GM21381 (cell line): ENCODE results near the gene SDK1.

ENCODE experiments used
- ATAC-seq: cut with Tn5 transposase; IDR thresholded peaks from one replicate; pipeline ENCODE4 v1.9.1; 2021; ENCODE audit warnings: mild to moderate bottlenecking, moderate library complexity; ENCODE audit not compliant: unreplicated experiment

The SDK1 gene

GRCh38 chr7:4138866-4139265, 837.8 kb downstream of the SDK1 start:
- no peak for ATAC-seq

- ATAC-seq: no peak
Observed at GRCh38 chr7:4139656-4140625, 838.9 kb downstream of the SDK1 start.

GRCh38 chr7:4140933-4141332, 839.9 kb downstream of the SDK1 start:
- ATAC-seq: no peak

- ATAC-seq: no peak
Observed at GRCh38 chr7:4143006-4143405, 842.0 kb downstream of the SDK1 start.

GRCh38 chr7:4143511-4144171, 842.6 kb downstream of the SDK1 start:
- no peak for ATAC-seq

- ATAC-seq: no peak
Observed at GRCh38 chr7:4144172-4144701, 843.2 kb downstream of the SDK1 start.

GRCh38 chr7:4144811-4145510, 843.9 kb downstream of the SDK1 start:
- no peak for ATAC-seq

- ATAC-seq: no peak
Observed at GRCh38 chr7:4145576-4145975, 844.5 kb downstream of the SDK1 start.

- no peak for ATAC-seq
Observed at GRCh38 chr7:4147926-4148620, 847.0 kb downstream of the SDK1 start.

- no peak for ATAC-seq
Observed at GRCh38 chr7:4149236-4149635, 848.2 kb downstream of the SDK1 start.

GRCh38 chr7:4149645-4150044, 848.6 kb downstream of the SDK1 start:
- ATAC-seq: no peak

- no peak for ATAC-seq
Observed at GRCh38 chr7:4150731-4151130, 849.7 kb downstream of the SDK1 start.

- no peak for ATAC-seq
Observed at GRCh38 chr7:4151524-4151923, 850.5 kb downstream of the SDK1 start.

- no peak for ATAC-seq
Observed at GRCh38 chr7:4151926-4152549, 851.0 kb downstream of the SDK1 start.

GRCh38 chr7:4154882-4155535, 854.0 kb downstream of the SDK1 start:
- no peak for ATAC-seq

- no peak for ATAC-seq
Observed at GRCh38 chr7:4156190-4156589, 855.1 kb downstream of the SDK1 start.

GRCh38 chr7:4157651-4158050, 856.6 kb downstream of the SDK1 start:
- no peak for ATAC-seq

GRCh38 chr7:4158441-4159153, 857.5 kb downstream of the SDK1 start:
- no peak for ATAC-seq

- ATAC-seq: no peak
Observed at GRCh38 chr7:4159154-4159501, 858.1 kb downstream of the SDK1 start.
